Gastroesophageal sphincter (tissue), 3 donors: ENCODE results near the gene SLC4A4.

Source experiments
- EP300 ChIP-seq: sonication (generic); formaldehyde crosslinking; IDR thresholded peaks from one replicate; pipeline ENCODE4 v1.6.1; 2017; ENCODE audit warnings: antibody characterized with exemption, mild to moderate bottlenecking
- POLR2A ChIP-seq, 2 donors: fragments of 450-650 bp; IDR thresholded peaks; one replicate each; pipeline ENCODE4 v1.6.1; 2017; ENCODE audit warnings: antibody characterized with exemption in 2 of 2, mild to moderate bottlenecking in 2 of 2, moderate library complexity in 1 of 2
- POLR2AphosphoS5 ChIP-seq: sonication (generic); formaldehyde crosslinking; IDR thresholded peaks from one replicate; pipeline ENCODE4 v1.6.1; 2017; ENCODE audit warnings: antibody characterized with exemption
- TF ChIP-seq, protein P1 (sequence below), 4 experiments: fragments of 200-600 bp in 2 of 4; fragments of 450-650 bp in 2 of 4; sonication (generic) in 1 of 4; IDR thresholded peaks; one replicate each; pipeline ENCODE4 v1.5.1; 2017 to 2019; ENCODE audit warnings: antibody characterized with exemption in 4 of 4, mild to moderate bottlenecking in 2 of 4, moderate library complexity in 2 of 4

GRCh38 chr4:71400810-71401209 lies 62.0 kb downstream of the SLC4A4 start:
- TF ChIP-seq, protein P1, sequence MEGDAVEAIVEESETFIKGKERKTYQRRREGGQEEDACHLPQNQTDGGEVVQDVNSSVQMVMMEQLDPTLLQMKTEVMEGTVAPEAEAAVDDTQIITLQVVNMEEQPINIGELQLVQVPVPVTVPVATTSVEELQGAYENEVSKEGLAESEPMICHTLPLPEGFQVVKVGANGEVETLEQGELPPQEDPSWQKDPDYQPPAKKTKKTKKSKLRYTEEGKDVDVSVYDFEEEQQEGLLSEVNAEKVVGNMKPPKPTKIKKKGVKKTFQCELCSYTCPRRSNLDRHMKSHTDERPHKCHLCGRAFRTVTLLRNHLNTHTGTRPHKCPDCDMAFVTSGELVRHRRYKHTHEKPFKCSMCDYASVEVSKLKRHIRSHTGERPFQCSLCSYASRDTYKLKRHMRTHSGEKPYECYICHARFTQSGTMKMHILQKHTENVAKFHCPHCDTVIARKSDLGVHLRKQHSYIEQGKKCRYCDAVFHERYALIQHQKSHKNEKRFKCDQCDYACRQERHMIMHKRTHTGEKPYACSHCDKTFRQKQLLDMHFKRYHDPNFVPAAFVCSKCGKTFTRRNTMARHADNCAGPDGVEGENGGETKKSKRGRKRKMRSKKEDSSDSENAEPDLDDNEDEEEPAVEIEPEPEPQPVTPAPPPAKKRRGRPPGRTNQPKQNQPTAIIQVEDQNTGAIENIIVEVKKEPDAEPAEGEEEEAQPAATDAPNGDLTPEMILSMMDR (IDR thresholded peaks at IDR 0.05), result no peak
- TF ChIP-seq EP300 (no peak), POLR2A (IDR thresholded peaks at IDR 0.05) (no peak), POLR2AphosphoS5 (no peak)
